ENCODE results near the gene GEMIN8. TPM values are rescaled to one million over a fixed set of nuclear protein-coding genes. Genes with fewer than 3 reads are reported as not detected.

Gene GEMIN8
- total and polyA plus RNA-seq, 7 experiments from 2014 or later: 9.7 to 35.8 (median 12.7) TPM

DNA sequence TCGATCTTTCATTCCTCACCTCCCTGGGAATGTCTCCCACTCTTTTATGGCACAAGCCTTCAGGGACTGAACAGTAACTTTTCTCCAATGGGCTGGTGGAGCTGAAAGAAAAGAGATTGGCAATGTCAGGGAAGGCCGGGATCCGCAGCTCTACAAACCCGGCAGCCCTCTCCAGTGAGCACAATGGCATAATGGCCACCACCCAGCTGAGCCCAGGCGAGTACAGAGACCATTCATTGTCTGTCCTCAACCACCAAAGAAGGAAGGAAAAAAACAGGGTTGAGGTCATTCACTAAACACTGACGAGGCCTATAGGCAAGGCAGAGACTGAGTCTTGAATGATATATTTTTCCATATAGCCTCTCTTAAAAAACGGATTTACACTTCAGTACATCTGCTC, 3.6 kb downstream of the GEMIN8 start:
- H3K36me3 Mint-ChIP-seq: peaks cover 0 to 11% (median 0%) of the 10 kb centered on the region in 5 donors
- H3K4me3 Mint-ChIP-seq: no peak overlapping the region
- ChIA-PET POLR2A (no interaction called here), CTCF (no interaction called here)
- DNase-seq (no peak), ATAC-seq (no peak)
- no peak overlapping the region for H3K4me3 ChIP-seq (ENCODE audit: low read length)
- H3K4me1 ChIP-seq (ENCODE audit: control insufficient read depth in 2 of 2, insufficient read depth in 2 of 2, low read length in 2 of 2): peaks cover 11 to 19% of the 10 kb centered on the region in 2 donors
- intact Hi-C loops (cut with micrococcal nuclease): loop anchor here (5.0 to 10.0 kb wide), 3 partner anchors 1234 to 1651 kb away; partner anchors contain the start of gene PRPS2 (in 1 of the 2)
- peaks cover 0 to 2% (median 0%) of the 10 kb centered on the region in 11 donors for H3K9me3 Mint-ChIP-seq
- H3K27ac ChIP-seq (ENCODE audit: low read depth, low read length): no peak overlapping the region
- H3K4me1 Mint-ChIP-seq: peaks cover 9 to 39% (median 30%) of the 10 kb centered on the region in 7 donors
- no peaks in the 10 kb centered on the region for H3K9me3 ChIP-seq (ENCODE audit: control insufficient read depth in 2 of 3, low read length in 3 of 3)
- peaks cover 0 to 3% (median 0%) of the 10 kb centered on the region in 3 experiments for H3K36me3 ChIP-seq (ENCODE audit: control insufficient read depth in 2 of 3, insufficient read depth in 3 of 3, low read length in 3 of 3)
- H3K27me3 Mint-ChIP-seq: no peaks in the 10 kb centered on the region
- H3K27ac Mint-ChIP-seq: no peak overlapping the region
- no peaks in the 10 kb centered on the region for H3K27me3 ChIP-seq (ENCODE audit: control insufficient read depth in 2 of 2, insufficient read depth in 2 of 2, low read length in 2 of 2)

- Histone ChIP-seq H3K4me1 (ENCODE audit: control insufficient read depth in 2 of 2, insufficient read depth in 2 of 2, low read length in 2 of 2) (peaks cover 0 to 4% of the 10 kb centered on the region in 2 donors), H3K27ac (ENCODE audit: low read depth, low read length) (no peak overlapping the region), H3K4me3 (ENCODE audit: low read length) (no peak overlapping the region), H3K36me3 (ENCODE audit: control insufficient read depth in 2 of 3, insufficient read depth in 3 of 3, low read length in 3 of 3) (peaks cover 0 to 12% (median 3%) of the 10 kb centered on the region in 3 experiments), H3K9me3 (ENCODE audit: control insufficient read depth in 2 of 3, low read length in 3 of 3) (no peaks in the 10 kb centered on the region), H3K27me3 (ENCODE audit: control insufficient read depth in 2 of 2, insufficient read depth in 2 of 2, low read length in 2 of 2) (no peaks in the 10 kb centered on the region)
- intact Hi-C loops (cut with micrococcal nuclease): loop anchor here in 1 of 2 donors (10.0 kb wide), 1 partner anchor 1653 kb away; no protein-coding TSS in a partner anchor
- Mint-ChIP-seq H3K36me3 (peaks cover 0 to 46% (median 7%) of the 10 kb centered on the region in 5 donors), H3K27ac (no peak overlapping the region), H3K4me3 (no peak overlapping the region), H3K27me3 (no peaks in the 10 kb centered on the region), H3K9me3 (no peaks in the 10 kb centered on the region), H3K4me1 (peaks cover 4 to 11% (median 8%) of the 10 kb centered on the region in 7 donors)
- ATAC-seq: no peak
- no peak for DNase-seq
- ChIA-PET CTCF (no interaction called here), POLR2A (no interaction called here)
Observed at GRCh38 chrX:14022019-14022418, 7.7 kb downstream of the GEMIN8 start.

- CTCF ChIA-PET: no interaction called here
- no peak for ATAC-seq
- no peak overlapping the region for H3K4me3 Mint-ChIP-seq
- peaks cover 0 to 4% (median 0%) of the 10 kb centered on the region in 7 donors for H3K4me1 Mint-ChIP-seq
- peaks cover 0 to 2% (median 0%) of the 10 kb centered on the region in 11 donors for H3K9me3 Mint-ChIP-seq
- H3K27me3 ChIP-seq (ENCODE audit: control insufficient read depth in 2 of 2, insufficient read depth in 2 of 2, low read length in 2 of 2): no peaks in the 10 kb centered on the region
- no peaks in the 10 kb centered on the region for H3K4me1 ChIP-seq (ENCODE audit: control insufficient read depth in 2 of 2, insufficient read depth in 2 of 2, low read length in 2 of 2)
- no peak overlapping the region for H3K27ac ChIP-seq (ENCODE audit: low read depth, low read length)
- no peak overlapping the region for H3K4me3 ChIP-seq (ENCODE audit: low read length)
- intact Hi-C loops (cut with micrococcal nuclease): no loop called here
- peaks cover 0 to 16% (median 3%) of the 10 kb centered on the region in 3 experiments for H3K36me3 ChIP-seq (ENCODE audit: control insufficient read depth in 2 of 3, insufficient read depth in 3 of 3, low read length in 3 of 3)
- no peak for DNase-seq
- H3K36me3 Mint-ChIP-seq: peaks cover 4 to 67% (median 18%) of the 10 kb centered on the region in 5 donors
- POLR2A ChIA-PET: no interaction called here
- H3K27me3 Mint-ChIP-seq: no peaks in the 10 kb centered on the region
- no peak overlapping the region for H3K27ac Mint-ChIP-seq
- H3K9me3 ChIP-seq (ENCODE audit: control insufficient read depth in 2 of 3, low read length in 3 of 3): no peaks in the 10 kb centered on the region
Observed at GRCh38 chrX:14017399-14017798, 12.3 kb downstream of the GEMIN8 start.

DNA sequence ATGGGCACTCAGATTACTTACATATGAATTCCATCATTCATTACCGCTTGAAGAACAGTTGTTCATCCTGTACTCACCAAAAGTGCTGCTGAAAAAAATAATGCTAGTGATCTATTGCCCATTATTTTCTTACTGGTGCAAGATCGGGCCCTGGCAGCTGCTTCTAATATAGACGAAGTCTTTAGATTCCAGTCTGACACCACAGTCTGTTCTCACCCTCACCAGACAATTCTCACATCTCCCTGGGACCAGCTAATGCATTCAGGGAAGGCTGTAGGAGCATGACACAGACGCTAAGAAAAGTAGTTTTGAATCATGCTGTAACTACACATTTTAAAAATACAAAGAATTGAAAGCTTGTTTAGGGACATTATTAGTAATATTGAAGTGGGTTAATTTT, 13.8 kb downstream of the GEMIN8 start:
- intact Hi-C loops (cut with micrococcal nuclease): no loop called here
- Mint-ChIP-seq H3K9me3 (peaks cover 0 to 2% (median 0%) of the 10 kb centered on the region in 11 donors), H3K4me1 (peaks cover 0 to 4% (median 0%) of the 10 kb centered on the region in 7 donors), H3K36me3 (peaks cover 4 to 64% (median 14%) of the 10 kb centered on the region in 5 donors), H3K27ac (no peak overlapping the region), H3K27me3 (no peaks in the 10 kb centered on the region), H3K4me3 (no peak overlapping the region)
- CTCF ChIA-PET: no interaction called here
- POLR2A ChIA-PET: no interaction called here
- no peak for DNase-seq
- Histone ChIP-seq H3K27me3 (ENCODE audit: control insufficient read depth in 2 of 2, insufficient read depth in 2 of 2, low read length in 2 of 2) (no peaks in the 10 kb centered on the region), H3K36me3 (ENCODE audit: control insufficient read depth in 2 of 3, insufficient read depth in 3 of 3, low read length in 3 of 3) (peaks cover 0 to 16% (median 3%) of the 10 kb centered on the region in 3 experiments), H3K4me1 (ENCODE audit: control insufficient read depth in 2 of 2, insufficient read depth in 2 of 2, low read length in 2 of 2) (no peaks in the 10 kb centered on the region), H3K27ac (ENCODE audit: low read depth, low read length) (no peak overlapping the region), H3K9me3 (ENCODE audit: control insufficient read depth in 2 of 3, low read length in 3 of 3) (no peaks in the 10 kb centered on the region), H3K4me3 (ENCODE audit: low read length) (no peak overlapping the region)
- ATAC-seq: no peak

DNA sequence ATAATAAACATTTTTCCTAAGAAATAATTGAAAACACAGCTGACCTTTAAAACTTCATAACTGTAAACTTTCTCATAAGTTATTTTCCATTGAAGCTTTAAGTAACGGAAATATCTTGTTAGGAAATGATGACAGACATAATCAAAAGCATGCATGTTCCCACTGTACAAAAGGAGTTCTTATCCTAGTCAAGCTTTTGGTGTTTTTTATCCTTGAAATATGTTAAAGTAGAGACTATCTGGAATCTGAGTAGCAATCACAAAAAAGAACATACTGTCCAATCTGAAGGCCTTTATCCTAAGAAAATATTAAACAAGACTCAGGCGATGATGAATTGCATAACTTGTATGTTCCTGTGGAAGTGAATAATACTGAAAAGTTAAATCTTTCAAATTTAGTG, 14.4 kb downstream of the GEMIN8 start:
- peaks cover 4 to 62% (median 14%) of the 10 kb centered on the region in 5 donors for H3K36me3 Mint-ChIP-seq
- intact Hi-C loops (cut with micrococcal nuclease): no loop called here
- peaks cover 0 to 2% (median 0%) of the 10 kb centered on the region in 11 donors for H3K9me3 Mint-ChIP-seq
- H3K4me3 Mint-ChIP-seq: no peak overlapping the region
- Histone ChIP-seq H3K4me1 (ENCODE audit: control insufficient read depth in 2 of 2, insufficient read depth in 2 of 2, low read length in 2 of 2) (no peaks in the 10 kb centered on the region), H3K27ac (ENCODE audit: low read depth, low read length) (no peak overlapping the region), H3K4me3 (ENCODE audit: low read length) (no peak overlapping the region), H3K27me3 (ENCODE audit: control insufficient read depth in 2 of 2, insufficient read depth in 2 of 2, low read length in 2 of 2) (no peaks in the 10 kb centered on the region), H3K36me3 (ENCODE audit: control insufficient read depth in 2 of 3, insufficient read depth in 3 of 3, low read length in 3 of 3) (peaks cover 0 to 13% (median 3%) of the 10 kb centered on the region in 3 experiments), H3K9me3 (ENCODE audit: control insufficient read depth in 2 of 3, low read length in 3 of 3) (no peaks in the 10 kb centered on the region)
- ATAC-seq: no peak
- H3K4me1 Mint-ChIP-seq: peaks cover 0 to 4% (median 0%) of the 10 kb centered on the region in 7 donors
- H3K27me3 Mint-ChIP-seq: no peaks in the 10 kb centered on the region
- ChIA-PET POLR2A (interaction anchor here (1.0 kb wide), 1 partner anchor 15 kb away, joined by 3 read pairs; the partner anchor contains the start of gene GEMIN8), CTCF (no interaction called here)
- H3K27ac Mint-ChIP-seq: no peak overlapping the region
- no peak for DNase-seq

DNA sequence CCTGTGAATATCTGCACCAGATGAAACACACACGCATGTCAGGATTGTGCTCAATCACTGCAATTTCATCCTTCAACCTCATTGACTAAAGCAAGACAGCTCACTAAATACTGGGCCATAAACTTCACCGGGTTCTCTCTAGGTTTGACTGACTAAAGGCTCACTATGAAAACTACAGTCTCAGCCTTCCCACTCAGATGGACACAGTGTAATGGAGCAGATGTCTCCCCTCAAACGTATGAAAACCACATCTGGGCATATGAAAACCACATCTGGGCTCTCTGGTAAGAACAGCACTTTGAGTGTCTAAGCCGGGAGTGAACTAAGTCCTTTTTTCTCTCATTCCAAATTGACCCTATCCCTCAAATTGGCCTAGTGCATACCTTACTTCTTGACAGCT, 15.2 kb downstream of the GEMIN8 start:
- no peak for ATAC-seq
- H3K36me3 Mint-ChIP-seq: peaks cover 4 to 65% (median 12%) of the 10 kb centered on the region in 5 donors

GRCh38 chrX:14013054-14013453, 16.6 kb downstream of the GEMIN8 start:
- Mint-ChIP-seq H3K27me3 (no peaks in the 10 kb centered on the region), H3K4me1 (peaks cover 0 to 4% (median 0%) of the 10 kb centered on the region in 7 donors), H3K4me3 (no peak overlapping the region), H3K27ac (no peak overlapping the region), H3K9me3 (peaks cover 0 to 2% (median 0%) of the 10 kb centered on the region in 11 donors), H3K36me3 (peaks cover 9 to 65% (median 17%) of the 10 kb centered on the region in 5 donors)
- ATAC-seq (no peak), DNase-seq (no peak)
- ChIA-PET POLR2A (no interaction called here), CTCF (no interaction called here)
- Histone ChIP-seq H3K27ac (ENCODE audit: low read depth, low read length) (no peak overlapping the region), H3K9me3 (ENCODE audit: control insufficient read depth in 2 of 3, low read length in 3 of 3) (no peaks in the 10 kb centered on the region), H3K4me1 (ENCODE audit: control insufficient read depth in 2 of 2, insufficient read depth in 2 of 2, low read length in 2 of 2) (no peaks in the 10 kb centered on the region), H3K36me3 (ENCODE audit: control insufficient read depth in 2 of 3, insufficient read depth in 3 of 3, low read length in 3 of 3) (peaks cover 0 to 19% (median 0%) of the 10 kb centered on the region in 3 experiments), H3K4me3 (ENCODE audit: low read length) (no peak overlapping the region), H3K27me3 (ENCODE audit: control insufficient read depth in 2 of 2, insufficient read depth in 2 of 2, low read length in 2 of 2) (no peaks in the 10 kb centered on the region)
- intact Hi-C loops (cut with micrococcal nuclease): no loop called here

More for the DNA sequence above, 15.2 kb downstream of the GEMIN8 start:
- H3K4me3 Mint-ChIP-seq: no peak overlapping the region
- Histone ChIP-seq H3K27me3 (ENCODE audit: control insufficient read depth in 2 of 2, insufficient read depth in 2 of 2, low read length in 2 of 2) (no peaks in the 10 kb centered on the region), H3K9me3 (ENCODE audit: control insufficient read depth in 2 of 3, low read length in 3 of 3) (no peaks in the 10 kb centered on the region), H3K36me3 (ENCODE audit: control insufficient read depth in 2 of 3, insufficient read depth in 3 of 3, low read length in 3 of 3) (peaks cover 0 to 9% (median 3%) of the 10 kb centered on the region in 3 experiments), H3K4me1 (ENCODE audit: control insufficient read depth in 2 of 2, insufficient read depth in 2 of 2, low read length in 2 of 2) (no peaks in the 10 kb centered on the region), H3K27ac (ENCODE audit: low read depth, low read length) (no peak overlapping the region), H3K4me3 (ENCODE audit: low read length) (no peak overlapping the region)
- intact Hi-C loops (cut with micrococcal nuclease): no loop called here
- ChIA-PET POLR2A (interaction anchor here (1.0 kb wide), 1 partner anchor 15 kb away, joined by 3 read pairs; the partner anchor contains the start of gene GEMIN8), CTCF (no interaction called here)
- H3K27me3 Mint-ChIP-seq: no peaks in the 10 kb centered on the region
- peaks cover 0 to 4% (median 0%) of the 10 kb centered on the region in 7 donors for H3K4me1 Mint-ChIP-seq
- DNase-seq: no peak
- no peak overlapping the region for H3K27ac Mint-ChIP-seq
- H3K9me3 Mint-ChIP-seq: peaks cover 0 to 2% (median 0%) of the 10 kb centered on the region in 11 donors
